ACC112 (cell line): Measurements from ENCODE around the gene SLC25A13.

ENCODE experiments used
- H2AFZ ChIP-seq: fragments of 200-600 bp; sonication (generic); one replicate; pipeline ENCODE4 v1.6.0; 2017; ENCODE audit warnings: antibody characterized with exemption, low read length; ENCODE audit not compliant: unreplicated experiment
- H3K27ac ChIP-seq: fragments of 200-600 bp; sonication (generic); 2 replicates; pipeline ENCODE4 v1.5.1; 2014; ENCODE audit warnings: low read depth, mild to moderate bottlenecking, antibody characterized with exemption, low read length, moderate library complexity
- H3K27me3 ChIP-seq: fragments of 200-600 bp; sonication (generic); 2 replicates; pipeline ENCODE4 v1.6.1; 2014; ENCODE audit warnings: mild to moderate bottlenecking, antibody characterized with exemption, low read length, moderate library complexity, mixed read lengths; ENCODE audit not compliant: insufficient read depth
- H3K36me3 ChIP-seq: fragments of 200-600 bp; sonication (generic); 2 replicates; pipeline ENCODE4 v1.6.1; 2016; ENCODE audit warnings: mild to moderate bottlenecking, antibody characterized with exemption, low read length, moderate library complexity, mixed read lengths; ENCODE audit not compliant: insufficient read depth
- H3K4me1 ChIP-seq: fragments of 200-600 bp; sonication (generic); one replicate; pipeline ENCODE4 v1.6.1; 2016; ENCODE audit warnings: low read length, mixed read lengths; ENCODE audit not compliant: insufficient read depth, unreplicated experiment, control insufficient read depth
- H3K4me3 ChIP-seq: fragments of 200-600 bp; sonication (generic); 2 replicates; pipeline ENCODE4 v1.5.1; 2014; ENCODE audit warnings: mild to moderate bottlenecking, low read depth, low read length
- H3K79me2 ChIP-seq: fragments of 200-600 bp; sonication (generic); one replicate; pipeline ENCODE4 v1.6.0; 2016; ENCODE audit warnings: low read length; ENCODE audit not compliant: control insufficient read depth, unreplicated experiment, insufficient read depth

The SLC25A13 gene

GRCh38 chr7:96228760-96229159, 93.1 kb downstream of the SLC25A13 start:
- H3K4me3 ChIP-seq = no peak overlapping the region
- H3K4me1 ChIP-seq = no peaks in the 10 kb centered on the region
- H2AFZ ChIP-seq = no peak overlapping the region
- no peak overlapping the region for H3K27ac ChIP-seq
- no peaks in the 10 kb centered on the region; the same call in 1 of the 2 replicates for H3K36me3 ChIP-seq
- H3K79me2 ChIP-seq = no peaks in the 10 kb centered on the region
- no peaks in the 10 kb centered on the region for H3K27me3 ChIP-seq

DNA sequence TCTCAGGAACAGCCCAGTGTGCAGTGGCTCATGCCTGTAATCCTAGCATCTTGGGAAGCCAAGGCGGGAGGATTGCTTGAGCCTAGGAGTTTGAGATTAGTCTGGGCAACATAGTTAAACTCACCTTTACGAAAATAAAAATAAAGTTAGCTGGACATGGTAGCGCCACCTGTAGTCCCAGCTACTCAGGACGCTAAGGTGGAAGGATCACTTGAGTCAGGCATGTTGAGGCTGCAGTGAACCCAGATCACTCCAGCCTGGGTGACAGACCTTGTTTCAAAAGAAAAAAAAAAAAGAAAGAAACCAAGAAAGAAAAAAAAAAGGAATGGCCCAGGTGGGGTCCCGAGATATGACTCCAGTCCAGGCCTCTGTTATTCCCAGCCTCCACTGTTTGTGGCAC, 96.6 kb downstream of the SLC25A13 start:
- no peaks in the 10 kb centered on the region for H3K27me3 ChIP-seq
- no peaks in the 10 kb centered on the region for H3K36me3 ChIP-seq
- no peak overlapping the region for H2AFZ ChIP-seq
- no peaks in the 10 kb centered on the region for H3K79me2 ChIP-seq
- H3K4me3 ChIP-seq = no peak overlapping the region
- no peaks in the 10 kb centered on the region for H3K4me1 ChIP-seq
- no peak overlapping the region for H3K27ac ChIP-seq

GRCh38 chr7:96224685-96225084, 97.2 kb downstream of the SLC25A13 start:
- H3K4me1 ChIP-seq = peaks cover 4% of the 10 kb centered on the region
- no peak overlapping the region for H3K27ac ChIP-seq
- no peak overlapping the region for H2AFZ ChIP-seq
- no peaks in the 10 kb centered on the region for H3K27me3 ChIP-seq
- H3K79me2 ChIP-seq = no peaks in the 10 kb centered on the region
- no peak overlapping the region for H3K4me3 ChIP-seq
- no peaks in the 10 kb centered on the region for H3K36me3 ChIP-seq

- Histone ChIP-seq H3K79me2 (no peaks in the 10 kb centered on the region), H3K27ac (no peak overlapping the region), H2AFZ (no peak overlapping the region), H3K36me3 (no peaks in the 10 kb centered on the region), H3K4me1 (peaks cover 10% of the 10 kb centered on the region), H3K27me3 (no peaks in the 10 kb centered on the region), H3K4me3 (no peak overlapping the region)
These were observed 97.8 kb downstream of the SLC25A13 start for GRCh38 chr7:96224073-96224472.

DNA sequence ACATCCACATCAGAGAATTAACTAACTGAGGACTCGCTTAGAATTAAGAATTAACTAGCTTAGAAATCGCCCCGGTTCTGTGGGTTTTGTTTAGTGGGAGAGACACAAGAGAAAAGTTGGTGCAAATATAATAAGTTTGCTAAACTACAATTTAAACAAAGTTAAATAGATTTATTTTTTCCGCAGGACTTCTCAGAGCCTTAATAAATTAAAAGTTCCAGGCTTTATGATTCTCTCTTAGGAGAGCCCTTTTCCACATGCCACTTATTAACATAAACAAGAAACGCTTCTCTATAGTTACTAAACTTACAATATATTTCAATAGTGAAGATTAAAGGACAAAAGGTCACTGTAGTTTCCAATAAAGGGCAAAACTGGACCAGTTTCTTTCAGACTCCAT, 100.0 kb downstream of the SLC25A13 start:
- no peaks in the 10 kb centered on the region for H3K27me3 ChIP-seq
- H3K36me3 ChIP-seq = no peaks in the 10 kb centered on the region
- no peak overlapping the region for H3K27ac ChIP-seq
- H3K4me1 ChIP-seq = peaks cover 12% of the 10 kb centered on the region
- H2AFZ ChIP-seq = no peak overlapping the region
- H3K4me3 ChIP-seq = no peak overlapping the region
- H3K79me2 ChIP-seq = no peaks in the 10 kb centered on the region

DNA sequence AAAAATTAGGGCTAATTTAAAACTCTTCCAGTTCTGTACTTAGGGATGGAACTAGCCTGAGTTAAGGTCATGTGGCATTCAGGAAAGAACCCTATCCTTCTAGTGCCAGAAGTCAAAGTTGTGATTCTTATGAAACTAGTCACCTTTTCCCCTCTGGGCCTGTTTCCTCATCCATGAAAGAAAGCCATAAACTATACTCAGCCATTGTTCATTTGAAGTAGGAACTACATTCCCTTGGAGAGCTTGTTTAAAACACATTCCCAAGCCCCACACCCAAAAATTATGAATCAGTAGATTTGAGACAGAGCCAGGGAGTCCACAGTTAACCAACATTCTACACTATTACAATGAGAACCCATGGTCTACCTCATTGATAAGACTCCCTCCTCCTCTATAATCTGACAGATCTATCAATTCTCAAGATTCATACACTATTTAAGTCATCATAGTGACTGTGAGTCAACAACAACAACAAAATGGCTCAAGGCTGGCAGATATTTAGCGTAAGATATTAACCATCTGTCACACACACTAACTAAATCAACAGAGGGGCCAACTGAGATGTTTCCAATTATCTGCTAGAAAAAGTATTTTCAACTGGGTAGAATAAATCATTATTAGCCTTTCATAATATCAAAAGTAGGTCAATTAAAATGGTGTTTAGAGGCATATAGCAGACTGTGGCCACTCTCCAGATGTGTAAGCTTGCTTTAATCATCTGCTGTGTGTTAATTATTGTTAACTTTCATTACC, 102.3 kb downstream of the SLC25A13 start:
- Histone ChIP-seq H2AFZ (no peak overlapping the region), H3K27ac (no peak overlapping the region; the same call in 1 of the 2 replicates), H3K79me2 (no peaks in the 10 kb centered on the region), H3K27me3 (no peaks in the 10 kb centered on the region), H3K36me3 (no peaks in the 10 kb centered on the region), H3K4me3 (no peak overlapping the region), H3K4me1 (peaks cover 12% of the 10 kb centered on the region)

DNA sequence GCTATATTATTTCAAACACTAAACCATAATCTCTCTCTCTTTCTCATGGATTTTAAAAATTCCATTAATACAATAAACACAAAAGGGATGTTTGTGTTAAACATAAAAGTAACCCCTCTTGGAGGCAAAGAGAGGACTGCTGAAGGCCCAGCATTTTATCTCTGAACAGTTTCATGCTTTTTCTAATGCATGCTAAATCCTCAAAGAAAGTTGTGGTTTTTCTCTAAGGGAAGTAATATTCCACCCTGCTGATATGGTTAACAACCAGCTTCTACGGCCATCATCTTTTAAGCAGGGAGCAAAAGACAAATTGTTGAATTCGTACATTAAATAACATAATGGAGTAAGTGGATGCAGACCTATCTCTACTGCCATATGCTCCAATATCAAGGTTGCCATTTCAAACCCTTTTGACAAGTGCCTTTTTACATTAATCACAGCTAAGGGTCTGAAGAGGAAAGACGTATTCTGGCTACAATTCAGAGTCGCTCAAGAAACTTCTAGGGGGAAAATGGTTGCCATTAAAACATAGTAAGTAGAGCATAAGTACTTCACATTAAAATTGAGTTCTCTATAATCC, 103.1 kb downstream of the SLC25A13 start:
- H3K36me3 ChIP-seq = no peaks in the 10 kb centered on the region
- H3K79me2 ChIP-seq = no peaks in the 10 kb centered on the region
- H2AFZ ChIP-seq = no peak overlapping the region
- H3K27me3 ChIP-seq = no peaks in the 10 kb centered on the region
- H3K4me1 ChIP-seq = peaks cover 12% of the 10 kb centered on the region
- no peak overlapping the region for H3K27ac ChIP-seq
- H3K4me3 ChIP-seq = no peak overlapping the region

DNA sequence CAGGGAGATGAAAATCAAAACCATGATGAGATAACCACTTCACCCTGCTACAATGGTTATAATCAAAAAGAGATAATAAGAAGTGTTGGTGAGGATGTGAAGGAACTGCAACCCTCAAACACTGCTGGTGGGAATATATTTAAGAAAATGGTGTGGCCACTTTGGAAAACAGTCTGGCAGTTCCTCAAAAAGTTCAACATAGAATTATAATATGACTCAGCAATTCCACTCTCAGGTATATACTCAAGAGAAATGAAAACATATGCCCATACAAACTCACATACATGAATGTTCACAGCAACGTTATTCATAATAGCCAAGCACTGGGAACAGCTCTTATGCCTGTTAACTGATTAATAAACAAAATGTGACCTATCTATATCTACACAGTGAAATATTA, 104.8 kb downstream of the SLC25A13 start:
- Histone ChIP-seq H3K4me3 (no peak overlapping the region), H3K27ac (no peak overlapping the region), H3K4me1 (peaks cover 12% of the 10 kb centered on the region), H3K79me2 (no peaks in the 10 kb centered on the region), H2AFZ (no peak overlapping the region), H3K27me3 (no peaks in the 10 kb centered on the region), H3K36me3 (no peaks in the 10 kb centered on the region)

DNA sequence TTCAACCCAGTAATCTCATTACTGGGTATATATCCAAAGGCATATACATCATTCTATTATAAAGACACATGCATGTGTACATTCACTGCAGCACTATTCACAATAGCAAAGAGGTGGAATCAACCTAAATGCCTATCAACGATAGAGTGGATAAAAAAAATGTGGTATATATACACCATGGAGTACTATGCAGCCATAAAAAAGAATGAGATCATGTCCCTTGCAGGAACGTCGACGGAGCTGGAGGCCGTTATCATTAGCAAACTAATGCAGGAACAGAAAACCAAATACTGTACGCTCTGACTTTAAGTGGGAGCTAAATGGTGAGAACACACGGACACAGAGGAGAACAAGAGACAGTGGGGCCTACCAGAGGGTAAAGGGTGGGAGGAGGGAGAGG, 105.5 kb downstream of the SLC25A13 start:
- H3K36me3 ChIP-seq = no peaks in the 10 kb centered on the region
- H3K27me3 ChIP-seq = no peaks in the 10 kb centered on the region
- H3K27ac ChIP-seq = no peak overlapping the region
- no peaks in the 10 kb centered on the region for H3K79me2 ChIP-seq
- no peak overlapping the region for H3K4me3 ChIP-seq
- peaks cover 12% of the 10 kb centered on the region for H3K4me1 ChIP-seq
- no peak overlapping the region for H2AFZ ChIP-seq

DNA sequence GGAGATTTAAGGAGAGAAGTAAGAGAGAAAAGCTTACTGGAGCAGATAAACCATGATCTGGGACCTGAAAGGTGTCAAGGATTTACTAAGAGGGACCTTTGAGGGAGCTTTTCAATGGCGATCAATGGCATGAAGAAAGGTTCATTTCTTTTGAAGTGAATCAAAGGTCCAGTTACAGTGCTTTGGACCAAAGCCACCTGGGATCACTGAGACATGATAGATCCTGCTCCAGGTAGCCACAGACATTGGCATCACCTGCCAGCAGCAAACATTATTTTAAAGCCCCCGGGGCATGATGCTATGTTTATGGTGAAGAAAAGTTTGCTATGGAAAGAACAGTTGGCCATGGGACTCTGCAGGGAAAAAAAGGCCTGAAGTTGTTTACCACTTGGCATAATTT, 109.4 kb downstream of the SLC25A13 start:
- no peak overlapping the region for H3K4me3 ChIP-seq
- H3K27me3 ChIP-seq = no peaks in the 10 kb centered on the region
- no peaks in the 10 kb centered on the region for H3K4me1 ChIP-seq
- H3K36me3 ChIP-seq = no peaks in the 10 kb centered on the region
- H3K79me2 ChIP-seq = no peaks in the 10 kb centered on the region
- H2AFZ ChIP-seq = no peak overlapping the region
- no peak overlapping the region for H3K27ac ChIP-seq

- Histone ChIP-seq H3K27ac (no peak overlapping the region), H2AFZ (no peak overlapping the region), H3K4me3 (no peak overlapping the region), H3K36me3 (no peaks in the 10 kb centered on the region), H3K79me2 (no peaks in the 10 kb centered on the region), H3K27me3 (no peaks in the 10 kb centered on the region), H3K4me1 (no peaks in the 10 kb centered on the region)
These were observed 109.9 kb downstream of the SLC25A13 start for GRCh38 chr7:96211954-96212353.
